ENCODE data around the gene NME2.
A peak's percentile ranks its signal among the peaks of the same experiment; 100 is the strongest.
"Not testable (repeated sequence)": the region's sequence is repeated elsewhere in the genome, so short reads cannot be mapped to it uniquely, and the experiment has no call there.

NME2 gene

GRCh38 chr17:51166198-51166986 is at the start of gene NME2:
NME2 (plus strand) TSS chr17:51166411; CDS start chr17:51166831, 420 bp downstream.
- peak; percentile 83 for DNase-seq (ENCODE audit: low spot score)

GRCh38 chr17:51118330-51119195 is 47.6 kb upstream of the NME2 start:
- peak; percentile 83 for DNase-seq (ENCODE audit: low spot score)

GRCh38 chr17:51119415-51120356 is 46.5 kb upstream of the NME2 start:
- peak; percentile 79 for DNase-seq (ENCODE audit: low spot score)

- DNase-seq (ENCODE audit: low spot score): no peak
Observed at GRCh38 chr17:51120357-51120738, 45.9 kb upstream of the NME2 start.

- peak; percentile 95 for DNase-seq (ENCODE audit: low spot score)
Observed at GRCh38 chr17:51120739-51121619, 45.2 kb upstream of the NME2 start, which contains the start of gene SPAG9. SPAG9 (minus strand) TSS chr17:51120868; CDS start chr17:51120656, 212 bp downstream.

GRCh38 chr17:51121620-51122472 is 44.4 kb upstream of the NME2 start:
- DNase-seq (ENCODE audit: low spot score): peak; percentile 96

GRCh38 chr17:51122473-51123115 is 43.6 kb upstream of the NME2 start:
- DNase-seq (ENCODE audit: low spot score): not testable (repeated sequence)

GRCh38 chr17:51124640-51125503 is 41.3 kb upstream of the NME2 start:
- DNase-seq (ENCODE audit: low spot score): no peak

- peak; percentile 84 for DNase-seq (ENCODE audit: low spot score)
Observed at GRCh38 chr17:51128076-51128475, 38.1 kb upstream of the NME2 start.

- DNase-seq (ENCODE audit: low spot score): no peak
Observed at GRCh38 chr17:51132964-51133319, 33.3 kb upstream of the NME2 start.

GRCh38 chr17:51133365-51133764 is 32.8 kb upstream of the NME2 start:
- DNase-seq (ENCODE audit: low spot score): no peak

GRCh38 chr17:51135956-51136355 is 30.3 kb upstream of the NME2 start:
- DNase-seq (ENCODE audit: low spot score): no peak

GRCh38 chr17:51142597-51142996 is 23.6 kb upstream of the NME2 start:
- DNase-seq (ENCODE audit: low spot score): peak; percentile 3

- no peak for DNase-seq (ENCODE audit: low spot score)
Observed at GRCh38 chr17:51144266-51145022, 21.8 kb upstream of the NME2 start.

- peak; percentile 33 for DNase-seq (ENCODE audit: low spot score)
Observed at GRCh38 chr17:51147650-51148049, 18.6 kb upstream of the NME2 start.

GRCh38 chr17:51149163-51149562 is 17.0 kb upstream of the NME2 start:
- peak; percentile 4 for DNase-seq (ENCODE audit: low spot score)

GRCh38 chr17:51150932-51151331 is 15.3 kb upstream of the NME2 start:
- DNase-seq (ENCODE audit: low spot score): peak; percentile 4

GRCh38 chr17:51152766-51153209 is 13.4 kb upstream of the NME2 start:
- no peak for DNase-seq (ENCODE audit: low spot score)
